ENCODE results near the gene CSF1R.

GRCh38 chr5:150073086-150073625 lies 13.2 kb downstream of the CSF1R start:
- no peak for TF ChIP-seq CTCF (IDR thresholded peaks at IDR 0.05)
- TF ChIP-seq EP300 (IDR thresholded peaks at IDR 0.05): no peak
- TF ChIP-seq POLR2A (IDR thresholded peaks at IDR 0.05; ENCODE audit: low read depth): no peak

Measured in esophagus muscularis mucosa (tissue), 4 donors.